WI38 (cell line): ENCODE results near the gene KRTAP4-4.
"Not testable (repeated sequence)": the region's sequence is repeated elsewhere in the genome, so short reads cannot be mapped to it uniquely, and the experiment has no call there.

Source experiments
- H3K4me3 ChIP-seq: 2 replicates; pipeline ENCODE4 v1.5.1; 2011; ENCODE audit warnings: low read depth, mild to moderate bottlenecking, control low read depth, low read length
- TF ChIP-seq, protein P1 (sequence below): IDR thresholded peaks from 2 replicates; pipeline ENCODE4 v1.5.1; 2012; ENCODE audit warnings: low read depth, mild to moderate bottlenecking, control low read depth, low read length

Gene KRTAP4-4

DNA sequence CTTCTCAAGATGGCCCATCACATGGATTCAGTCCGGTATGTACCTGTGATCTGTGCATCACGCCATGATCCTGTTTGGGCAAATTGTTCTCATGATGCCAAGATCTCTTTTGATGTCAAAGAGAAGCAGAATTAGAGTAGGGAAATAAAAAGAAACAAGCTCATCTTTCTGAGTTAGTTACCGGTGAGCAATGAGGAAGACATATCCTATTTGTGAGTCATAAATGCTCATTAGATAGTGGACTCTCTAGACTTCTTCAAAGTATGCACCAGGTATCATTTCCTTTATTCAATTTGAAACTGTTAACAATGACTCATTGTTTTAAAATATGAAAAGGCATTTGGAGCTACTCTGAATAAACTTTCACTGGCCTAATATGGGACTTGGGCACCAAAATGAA is 28.6 kb downstream of the KRTAP4-4 start:
- TF ChIP-seq, protein P1, sequence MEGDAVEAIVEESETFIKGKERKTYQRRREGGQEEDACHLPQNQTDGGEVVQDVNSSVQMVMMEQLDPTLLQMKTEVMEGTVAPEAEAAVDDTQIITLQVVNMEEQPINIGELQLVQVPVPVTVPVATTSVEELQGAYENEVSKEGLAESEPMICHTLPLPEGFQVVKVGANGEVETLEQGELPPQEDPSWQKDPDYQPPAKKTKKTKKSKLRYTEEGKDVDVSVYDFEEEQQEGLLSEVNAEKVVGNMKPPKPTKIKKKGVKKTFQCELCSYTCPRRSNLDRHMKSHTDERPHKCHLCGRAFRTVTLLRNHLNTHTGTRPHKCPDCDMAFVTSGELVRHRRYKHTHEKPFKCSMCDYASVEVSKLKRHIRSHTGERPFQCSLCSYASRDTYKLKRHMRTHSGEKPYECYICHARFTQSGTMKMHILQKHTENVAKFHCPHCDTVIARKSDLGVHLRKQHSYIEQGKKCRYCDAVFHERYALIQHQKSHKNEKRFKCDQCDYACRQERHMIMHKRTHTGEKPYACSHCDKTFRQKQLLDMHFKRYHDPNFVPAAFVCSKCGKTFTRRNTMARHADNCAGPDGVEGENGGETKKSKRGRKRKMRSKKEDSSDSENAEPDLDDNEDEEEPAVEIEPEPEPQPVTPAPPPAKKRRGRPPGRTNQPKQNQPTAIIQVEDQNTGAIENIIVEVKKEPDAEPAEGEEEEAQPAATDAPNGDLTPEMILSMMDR: no peak

DNA sequence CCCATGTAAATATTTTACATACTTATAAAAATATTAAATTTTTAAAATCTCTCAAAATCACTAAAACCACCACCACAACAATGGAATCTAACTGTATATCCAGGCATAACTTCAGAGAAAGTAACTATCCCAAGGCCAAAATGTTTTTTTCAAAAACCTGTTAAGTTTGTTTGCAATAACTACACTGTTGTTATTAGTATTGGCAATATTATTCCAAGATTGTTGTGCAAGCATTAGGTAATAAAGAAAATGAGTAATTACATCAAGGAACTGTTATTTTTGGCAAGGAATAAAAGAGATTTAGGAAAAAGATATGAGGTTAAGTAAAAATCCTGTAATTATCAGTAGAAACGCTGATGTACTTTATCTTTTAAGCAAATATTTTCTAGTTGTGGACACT is 33.2 kb downstream of the KRTAP4-4 start:
- TF ChIP-seq, protein P1: no peak
- H3K4me3 ChIP-seq: no peak overlapping the region

More for the DNA sequence above, 28.6 kb downstream of the KRTAP4-4 start:
- H3K4me3 ChIP-seq: no peak overlapping the region

DNA sequence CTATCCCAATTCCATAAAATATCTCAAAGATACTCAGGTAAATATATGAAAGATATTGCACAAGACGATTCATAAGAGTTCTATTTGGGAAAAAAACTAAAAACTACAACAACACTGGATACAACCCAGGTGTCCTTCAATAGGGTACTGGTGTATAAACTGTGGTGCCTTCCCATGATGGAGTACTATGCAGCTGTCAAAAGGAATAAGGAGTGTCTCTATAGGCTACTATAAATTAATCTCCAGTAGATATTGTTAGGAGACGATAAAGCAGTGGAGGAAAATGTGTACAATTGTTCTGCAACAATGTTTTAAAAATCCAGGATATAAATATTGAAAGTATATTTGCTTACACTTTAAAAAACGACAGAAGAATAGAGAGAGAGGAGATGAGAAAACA is 34.1 kb downstream of the KRTAP4-4 start:
- no peak overlapping the region for H3K4me3 ChIP-seq
- TF ChIP-seq, protein P1: no peak

DNA sequence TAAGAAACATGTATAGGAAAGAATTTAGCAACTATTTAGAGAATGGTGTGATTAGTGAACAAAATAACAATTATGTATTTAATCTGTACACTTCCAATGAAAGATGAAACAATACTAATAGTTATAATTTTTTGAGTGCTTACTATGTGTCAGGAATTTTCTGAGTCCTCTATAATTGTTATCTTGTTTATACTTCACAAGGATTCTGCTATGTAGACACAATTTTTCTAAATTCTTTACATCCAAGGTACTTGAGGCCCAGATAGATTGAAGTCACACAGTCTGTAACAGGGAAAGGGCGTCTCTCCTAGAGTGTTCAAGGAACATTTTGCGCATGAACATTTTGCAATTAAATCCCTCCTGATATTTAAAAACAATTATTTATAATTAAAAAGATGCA is 35.5 kb downstream of the KRTAP4-4 start:
- TF ChIP-seq, protein P1: no peak

DNA sequence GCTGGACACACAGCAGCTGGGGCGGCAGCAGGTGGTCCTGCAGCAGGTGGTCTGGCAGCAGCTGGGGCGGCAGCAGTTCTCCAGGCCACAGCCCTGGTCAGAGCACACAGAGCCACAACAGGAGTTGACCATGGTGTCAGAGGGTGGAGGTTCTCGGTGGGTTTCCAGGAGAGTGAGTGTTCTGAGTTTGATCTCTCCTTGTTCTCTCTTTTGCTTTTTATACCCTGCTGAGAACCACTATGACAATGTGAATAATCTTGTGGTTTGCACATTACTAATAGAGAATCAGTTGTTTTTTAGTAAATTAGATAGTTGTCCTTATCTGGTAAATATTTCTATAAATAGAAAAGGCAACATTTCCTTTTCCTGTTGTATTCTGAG is 36.6 kb downstream of the KRTAP4-4 start, which contains the start of gene KRTAP4-12:
KRTAP4-12 (minus strand) TSS at position 192 of the 381 bp plus-strand sequence; CDS start at position 132, 60 bp downstream.
- H3K4me3 ChIP-seq: not testable (repeated sequence)

More for the DNA sequence above, 35.5 kb downstream of the KRTAP4-4 start:
- H3K4me3 ChIP-seq: no peak overlapping the region

DNA sequence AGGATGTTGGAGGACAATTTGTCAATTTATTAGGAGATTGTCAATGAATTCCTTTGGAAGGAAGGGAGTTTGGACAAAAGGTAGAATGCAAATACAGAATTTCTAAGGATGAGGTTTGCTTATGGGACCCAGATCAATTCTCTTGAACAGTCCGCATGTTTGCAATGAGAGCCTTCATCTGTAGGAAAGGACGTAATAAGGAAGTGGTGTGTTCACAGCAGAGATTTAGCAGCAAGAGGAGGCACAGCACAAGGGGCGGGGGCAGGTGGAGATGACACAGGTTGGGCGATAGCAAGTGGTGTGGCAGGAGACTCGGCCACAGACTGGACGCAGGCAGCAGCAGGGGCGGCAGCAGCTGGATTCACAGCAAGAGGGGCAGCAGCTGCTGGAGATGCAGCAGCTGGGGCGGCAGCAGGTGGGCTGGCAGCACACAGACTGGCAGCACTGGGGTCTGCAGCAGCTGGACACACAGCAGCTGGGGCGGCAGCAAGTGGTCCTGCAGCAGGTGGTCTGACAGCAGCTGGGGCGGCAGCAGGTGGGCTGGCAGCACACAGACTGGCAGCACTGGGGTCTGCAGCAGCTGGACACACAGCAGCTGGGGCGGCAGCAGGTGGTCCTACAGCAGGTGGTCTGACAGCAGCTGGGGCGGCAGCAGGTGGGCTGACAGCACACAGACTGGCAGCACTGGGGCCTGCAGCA is 37.1 kb downstream of the KRTAP4-4 start:
- not testable (repeated sequence) for H3K4me3 ChIP-seq

DNA sequence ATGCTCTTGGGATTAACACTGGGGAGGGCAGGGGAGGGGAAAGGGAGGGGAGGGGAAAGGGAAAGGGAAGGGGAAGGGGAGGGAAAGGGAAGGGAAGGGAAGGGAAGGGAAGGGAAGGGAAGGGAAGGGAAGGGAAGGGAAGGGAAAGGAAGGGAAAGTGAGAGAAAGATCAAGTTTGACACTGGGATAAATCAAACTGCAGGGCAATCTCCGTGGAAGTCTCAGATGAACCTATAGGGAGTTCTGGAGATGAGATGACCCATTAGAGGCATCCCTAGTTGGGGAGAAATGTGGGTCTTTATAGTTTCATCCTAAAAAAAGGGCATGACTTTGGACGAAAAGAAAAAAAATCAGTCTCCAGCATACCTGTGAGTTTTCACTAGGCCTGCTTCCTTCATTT is 38.8 kb downstream of the KRTAP4-4 start:
- no peak overlapping the region for H3K4me3 ChIP-seq
- TF ChIP-seq, protein P1: no peak

DNA sequence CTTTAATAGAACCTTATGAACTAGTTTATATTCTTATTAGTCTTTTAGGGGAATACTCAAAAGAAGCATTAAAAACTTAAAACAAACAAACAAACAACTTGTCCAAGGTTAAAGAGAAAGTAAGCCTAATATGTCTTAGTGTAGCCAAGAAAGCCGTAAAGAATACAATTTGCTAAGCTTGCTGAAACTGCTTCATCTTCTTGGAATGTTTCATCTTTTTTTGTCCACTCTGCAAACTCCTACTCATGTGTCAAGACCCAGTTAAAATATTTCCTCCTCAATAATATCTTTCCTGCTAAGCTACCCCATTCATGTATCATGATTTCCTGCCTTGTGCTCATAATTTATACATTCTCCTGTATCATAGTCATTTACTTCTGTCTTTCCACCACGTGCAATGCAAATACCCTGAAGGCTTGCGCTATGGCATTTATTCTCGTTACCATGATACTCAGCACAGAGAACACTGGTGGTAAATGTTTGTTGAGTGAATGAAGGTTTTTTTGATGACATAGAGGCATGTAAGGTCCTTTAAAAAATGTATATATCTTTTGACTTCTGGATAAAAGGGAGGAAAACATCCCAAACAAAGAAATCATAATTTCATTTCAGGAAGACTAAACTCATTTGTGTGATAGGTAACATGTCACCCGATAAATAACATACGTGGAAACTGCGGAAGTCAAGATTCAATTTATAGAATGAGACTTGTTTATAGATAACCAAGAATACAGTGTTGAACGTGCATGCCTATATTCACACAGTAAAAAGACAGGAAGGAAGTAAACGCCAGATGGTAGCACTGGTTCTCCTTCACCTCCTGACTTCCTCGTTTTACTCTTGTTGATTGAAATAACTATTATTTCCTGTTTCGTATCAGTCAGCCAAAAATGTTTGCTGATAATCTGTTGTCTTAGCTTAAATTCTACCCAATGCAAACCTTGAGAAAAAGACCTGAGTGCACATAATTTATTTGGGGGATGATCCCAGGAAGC is 40.6 kb downstream of the KRTAP4-4 start:
- not testable (repeated sequence) for H3K4me3 ChIP-seq
